H1 (cell line): ENCODE results near the gene SHC1. TPM values are rescaled to one million over a fixed set of nuclear protein-coding genes. Genes with fewer than 3 reads are reported as not detected.
A peak's percentile ranks its signal among the peaks of the same experiment; 100 is the strongest.

ENCODE experiments used
- CTCF ChIA-PET: fragments of 300-600 bp; sonication (Branson Sonifier 250); formaldehyde crosslinking; loops from one replicate; lab custom pipeline; 2021; ENCODE audit not compliant: partially characterized antibody; lab: Charles Lee
- POLR2A ChIA-PET: fragments of 300-600 bp; sonication (Branson Sonifier 250); formaldehyde crosslinking; loops from one replicate; lab custom pipeline; 2021; ENCODE audit warnings: inconsistent platforms; ENCODE audit not compliant: partially characterized antibody; lab: Charles Lee
- DNase-seq, 2 experiments: peaks; one replicate each; pipeline versions ENCODE4 v3.0.0 to v3.0.0-alpha.2; 2010 to 2022; ENCODE audit warnings: low spot score in 2 of 2, low read depth in 1 of 2, mixed read lengths in 1 of 2
- FAIRE-seq: peaks from 2 replicates; lab custom pipeline; 2011; peaks lifted over from hg19 to GRCh38; lab: Jason Lieb, UNC
- H2AFZ ChIP-seq: 2 replicates; pipeline ENCODE4 v1.8.1; 2012; ENCODE audit warnings: low read length, inconsistent platforms
- H2AK5ac ChIP-seq: 2 replicates; pipeline ENCODE4 v1.6.1; 2013; ENCODE audit warnings: low read depth, low read length
- H2BK120ac ChIP-seq: replicated peaks from 2 replicates; pipeline ENCODE3; 2013; ENCODE audit warnings: low read depth, low read length, inconsistent platforms
- H2BK12ac ChIP-seq: 2 replicates; pipeline ENCODE4 v1.6.1; 2013; ENCODE audit warnings: low read depth, low read length
- H2BK15ac ChIP-seq: 2 replicates; pipeline ENCODE4 v1.6.1; 2013; ENCODE audit warnings: low read length
- H2BK20ac ChIP-seq: 2 replicates; pipeline ENCODE4 v1.6.1; 2013; ENCODE audit warnings: low read length
- H2BK5ac ChIP-seq: 2 replicates; pipeline ENCODE4 v1.6.1; 2013; ENCODE audit warnings: low read depth, low read length
- H3K14ac ChIP-seq: 2 replicates; pipeline ENCODE4 v1.6.1; 2013; ENCODE audit warnings: inconsistent platforms; ENCODE audit not compliant: insufficient read length
- H3K18ac ChIP-seq: 2 replicates; pipeline ENCODE4 v1.6.1; 2013; ENCODE audit warnings: low read length; ENCODE audit errors: extremely low read depth
- H3K23ac ChIP-seq: 2 replicates; pipeline ENCODE4 v1.6.1; 2013; ENCODE audit warnings: inconsistent platforms; ENCODE audit not compliant: insufficient read length
- H3K23me2 ChIP-seq: 2 replicates; pipeline ENCODE4 v1.6.1; 2013; ENCODE audit warnings: low read depth, low read length
- H3K27ac ChIP-seq: 2 replicates; pipeline ENCODE4 v1.6.1; 2011; ENCODE audit warnings: low read depth, low read length, inconsistent platforms
- H3K27me3 ChIP-seq, 4 experiments: replicated peaks in 1 of 4; 1 replicate in 1 of 4; 2 replicates in 3 of 4; pipeline versions ENCODE4 v1.6.1 to v1.8.1; 2011 to 2013; ENCODE audit warnings: low read length in 3 of 4, mild to moderate bottlenecking in 3 of 4, inconsistent platforms in 2 of 4, mixed read lengths in 2 of 4, moderate library complexity in 1 of 4; ENCODE audit not compliant: control insufficient read depth in 3 of 4, insufficient read depth in 3 of 4; ENCODE audit errors: extremely low read depth in 1 of 4
- H3K36me3 ChIP-seq, 4 experiments: 2 replicates each; pipeline versions ENCODE4 v1.6.1 to v1.8.1; 2011 to 2013; ENCODE audit warnings: mild to moderate bottlenecking in 4 of 4, low read length in 3 of 4, moderate library complexity in 2 of 4, control low read depth in 1 of 4, inconsistent platforms in 1 of 4; ENCODE audit not compliant: insufficient read depth in 4 of 4, control insufficient read depth in 2 of 4
- H3K4ac ChIP-seq: replicated peaks from 2 replicates; pipeline ENCODE3; 2013; ENCODE audit warnings: low read length, low read depth, mixed read lengths, inconsistent platforms; ENCODE audit not compliant: insufficient read length
- H3K4me1 ChIP-seq, 4 experiments: replicated peaks in 1 of 4; 1 replicate in 1 of 4; 2 replicates in 3 of 4; pipeline versions ENCODE4 v1.6.1 to v1.8.1; 2011 to 2013; ENCODE audit warnings: low read length in 3 of 4, inconsistent platforms in 2 of 4, mixed read lengths in 1 of 4; ENCODE audit not compliant: insufficient read depth in 4 of 4, control insufficient read depth in 3 of 4
- H3K4me2 ChIP-seq, 2 experiments: 2 replicates each; pipeline versions ENCODE4 v1.6.1 to v1.8.1; 2011 to 2013; ENCODE audit warnings: low read depth in 2 of 2, low read length in 2 of 2, control low read depth in 1 of 2, inconsistent platforms in 1 of 2, mild to moderate bottlenecking in 1 of 2; ENCODE audit not compliant: insufficient read depth in 1 of 2
- H3K4me3 ChIP-seq, 4 experiments: fragments of 200-600, 300-600 bp in 1 of 4; sonication (generic), shearing (Covaris generic), sonication (Bioruptor Twin) in 1 of 4; 2 replicates each; pipeline versions ENCODE4 v1.5.1 to v1.8.1; 2011 to 2016; ENCODE audit warnings: low read length in 4 of 4, low read depth in 3 of 4, control low read depth in 2 of 4, inconsistent platforms in 2 of 4, mild to moderate bottlenecking in 2 of 4, mixed read lengths in 1 of 4, moderate library complexity in 1 of 4; ENCODE audit not compliant: insufficient read depth in 2 of 4; ENCODE audit errors: extremely low read depth in 1 of 4
- H3K56ac ChIP-seq: replicated peaks from 2 replicates; pipeline ENCODE3; 2013; ENCODE audit warnings: low read depth, mild to moderate bottlenecking, mixed read lengths, low read length, inconsistent platforms; ENCODE audit not compliant: insufficient read length
- H3K79me1 ChIP-seq: 2 replicates; pipeline ENCODE4 v1.6.1; 2013; ENCODE audit warnings: low read depth, low read length, control low read depth
- H3K79me2 ChIP-seq, 2 experiments: 2 replicates each; pipeline versions ENCODE4 v1.6.1 to v1.8.1; 2012 to 2013; ENCODE audit warnings: low read length in 2 of 2, mild to moderate bottlenecking in 2 of 2, inconsistent platforms in 1 of 2; ENCODE audit not compliant: insufficient read depth in 2 of 2, control insufficient read depth in 1 of 2
- H3K9ac ChIP-seq, 4 experiments: replicated peaks in 1 of 4; 1 replicate in 1 of 4; 2 replicates in 3 of 4; pipeline versions ENCODE4 v1.6.1 to v1.8.1; 2011 to 2013; ENCODE audit warnings: low read depth in 3 of 4, low read length in 3 of 4, control low read depth in 2 of 4, mild to moderate bottlenecking in 2 of 4, moderate library complexity in 2 of 4, inconsistent platforms in 1 of 4; ENCODE audit errors: extremely low read depth in 1 of 4
- H3K9me3 ChIP-seq, 2 experiments: 2 replicates each; pipeline versions ENCODE4 v1.6.1 to v1.8.1; 2012 to 2013; ENCODE audit warnings: mild to moderate bottlenecking in 2 of 2, moderate library complexity in 2 of 2, control low read depth in 1 of 2, inconsistent platforms in 1 of 2, low read depth in 1 of 2, low read length in 1 of 2, mixed read lengths in 1 of 2; ENCODE audit not compliant: insufficient read depth in 2 of 2
- H4K20me1 ChIP-seq, 2 experiments: replicated peaks in 1 of 2; 2 replicates each; pipeline versions ENCODE3 to v1.8.1; 2011 to 2013; ENCODE audit warnings: inconsistent platforms in 2 of 2, low read length in 2 of 2, mild to moderate bottlenecking in 1 of 2; ENCODE audit not compliant: insufficient read depth in 2 of 2, control insufficient read depth in 1 of 2
- H4K5ac ChIP-seq: 2 replicates; pipeline ENCODE4 v1.6.1; 2013; ENCODE audit warnings: low read length, low read depth, mixed read lengths, inconsistent platforms; ENCODE audit not compliant: insufficient read length
- H4K8ac ChIP-seq: 2 replicates; pipeline ENCODE4 v1.8.0; 2013; ENCODE audit warnings: mild to moderate bottlenecking, moderate library complexity, low read length, inconsistent platforms; ENCODE audit not compliant: insufficient read depth; ENCODE audit errors: extremely low read depth
- H4K91ac ChIP-seq: replicated peaks from 2 replicates; pipeline ENCODE3; 2013; ENCODE audit warnings: low read length, mixed read lengths, inconsistent platforms; ENCODE audit not compliant: insufficient read length
- SIN3A ChIP-seq, 2 experiments: IDR thresholded peaks in 1 of 2; conservative IDR thresholded peaks in 1 of 2; 2 replicates each; pipeline ENCODE4 v1.6.1; 2011 to 2012; ENCODE audit warnings: low read length in 2 of 2, improper control_type of control experiment in 1 of 2, low read depth in 1 of 2, mild to moderate bottlenecking in 1 of 2
- SUZ12 ChIP-seq: fragments of 200-600 bp; sonication (generic); IDR thresholded peaks from 2 replicates; pipeline ENCODE4 v1.6.1; 2012; ENCODE audit warnings: mild to moderate bottlenecking, inconsistent platforms, low read length, moderate library complexity, mixed read lengths
- WGBS, 2 experiments: shearing (Covaris generic) in 1 of 2; methylation state at CpG; one replicate each; pipeline versions ENCODE4 v1.1.6 to v1.1.7; 2013 to 2015; ENCODE audit warnings: low lambda C conversion rate in 2 of 2, mixed read lengths in 2 of 2, inconsistent platforms in 1 of 2, low coverage in 1 of 2, missing lambda C conversion rate in 1 of 2; ENCODE audit not compliant: insufficient replicate concordance in 2 of 2, insufficient coverage in 1 of 2, insufficient read length in 1 of 2; ENCODE audit errors: extremely low coverage in 1 of 2, missing lambda C conversion rate in 1 of 2; 5-methylcytosine and 5-hydroxymethylcytosine counted together
- polyA plus RNA-seq, 7 experiments: library from polyadenylated mRNA; depleted of rRNA in 3 of 7; stranded (reverse) in 5 of 7; unstranded in 2 of 7; fragments of >200 nt in 5 of 7; fragments of 200-250 nt in 2 of 7; gene quantifications; 1 replicate in 5 of 7; 2 replicates in 1 of 7; 4 replicates in 1 of 7; pipeline versions ENCODE4 v1.2.1 to v1.2.3, GENCODE V29; 2011 to 2013; ENCODE audit warnings: missing spikeins in 2 of 7, mixed read lengths in 2 of 7
- total RNA-seq: library from RNA; stranded (reverse); fragmentation: NEBNext Ultra II Directional; extraction: Animal tissue kit (Norgen Biotek cat#: 25700); gene quantifications from 2 replicates; pipeline ENCODE4 v1.2.1, GENCODE V29; 2021

SHC1 gene
- total and polyA plus RNA-seq, 2 of the 8 experiments (the other 6 are each of a cell fraction or from before 2014, with no cell fraction given), result 177 to 212 TPM

DNA sequence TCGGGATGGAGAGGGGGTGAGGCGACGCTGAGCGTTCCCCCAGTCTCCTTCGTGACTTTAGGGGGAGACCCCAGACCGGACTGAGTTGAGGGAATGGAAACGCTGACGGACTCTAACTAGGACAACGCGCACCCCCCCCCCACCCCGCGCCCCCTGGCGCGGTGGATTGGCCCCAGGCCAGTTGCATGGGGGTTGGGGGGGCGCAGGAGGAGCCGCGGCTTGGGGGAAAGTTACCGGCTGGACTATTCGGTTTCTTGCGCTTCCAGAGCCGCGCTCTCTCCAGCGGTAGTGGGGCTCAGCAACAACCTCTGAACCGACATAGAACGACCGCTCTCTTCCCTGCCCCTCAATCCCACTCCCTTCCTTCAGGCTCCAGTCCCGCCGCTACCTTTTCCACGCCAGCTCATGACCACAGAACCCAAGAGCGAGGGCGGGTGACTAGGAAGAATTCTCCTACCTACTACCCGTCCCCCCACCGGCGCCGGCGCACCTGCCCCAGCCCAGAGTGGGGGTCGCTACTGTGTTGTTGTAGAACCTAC is 32.7 kb upstream of the SHC1 start:
- no peak overlapping the region for H2AFZ ChIP-seq
- POLR2A ChIA-PET, result interaction anchor here (0.9 to 42.8 kb wide), 7 partner anchors 10 to 126 kb away, joined by 3 to 702 read pairs (median 4); partner anchors contain the start of genes CKS1B, FLAD1, LENEP and PBXIP1

More for the DNA sequence above, 32.7 kb upstream of the SHC1 start:
- H3K23me2 ChIP-seq, result peaks cover 18% of the 10 kb centered on the region; the same call in 1 of the 2 replicates
- peak overlapping the region; percentile 62 for H3K56ac ChIP-seq
- peak overlapping the region; percentile 92; the same call in 1 of the 2 replicates for H2BK5ac ChIP-seq
- peak overlapping the region; percentile 87 to 99 (median 90) for H3K4me3 ChIP-seq
- H3K79me1 ChIP-seq, result peaks cover 13% of the 10 kb centered on the region
- H4K20me1 ChIP-seq, result peaks cover 0 to 17% of the 10 kb centered on the region in 2 experiments
- peak overlapping the region; percentile 98; the same call in 1 of the 2 replicates for H2BK20ac ChIP-seq
- TF ChIP-seq SUZ12, result no peak
- peak in 1 of 2 experiments; percentile 54; a peak in 1 of 4 replicates for TF ChIP-seq SIN3A (conservative IDR thresholded peaks at IDR 0.05 in 1 of 2, IDR thresholded peaks at IDR 0.05 in 1 of 2; ENCODE audit: low read depth in 1 of 2, low read length in 2 of 2)
- peak overlapping the region; percentile 83 for H4K5ac ChIP-seq
- WGBS, 2 experiments, result 0% methylated on average over 20 of the region's 37 CpGs; no CpG with 5 or more reads in 1 of the 2 experiments
- peak overlapping the region; percentile 32 for H3K4ac ChIP-seq
- H4K8ac ChIP-seq, result no peak overlapping the region; the same call in 1 of the 2 replicates
- peak overlapping the region; percentile 94 for H4K91ac ChIP-seq
- no peak overlapping the region for H2BK120ac ChIP-seq
- no peaks in the 10 kb centered on the region for H3K27me3 ChIP-seq
- peak overlapping the region; percentile 48; the same call in 1 of the 2 replicates for H3K27ac ChIP-seq
- no peaks in the 10 kb centered on the region for H3K9me3 ChIP-seq
- no peak for FAIRE-seq
- H3K4me1 ChIP-seq, result peaks cover 6 to 25% (median 18%) of the 10 kb centered on the region in 4 experiments
- CTCF ChIA-PET, result interaction anchor here (1.0 to 14.0 kb wide), 9 partner anchors 9 to 204 kb away, joined by 3 to 258 read pairs (median 4); partner anchors contain the start of genes EFNA4, FLAD1 and LENEP
- H2BK15ac ChIP-seq, result no peak overlapping the region
- H3K4me2 ChIP-seq, result peak overlapping the region; percentile 79 to 93
- DNase-seq, result no peak
- peaks cover 0 to 50% of the 10 kb centered on the region in 2 experiments; a peak in 3 of 4 replicates for H3K79me2 ChIP-seq
- H3K9ac ChIP-seq, result peak overlapping the region in 3 of 4 experiments; percentile 40 to 47 (median 45); a peak in 5 of 7 replicates
- H3K36me3 ChIP-seq, result peaks cover 0 to 2% (median 0%) of the 10 kb centered on the region in 4 experiments; a peak in 2 of 8 replicates
- peak overlapping the region; percentile 93 for H3K18ac ChIP-seq
- no peak overlapping the region for H3K23ac ChIP-seq
- peak overlapping the region; percentile 11 for H3K14ac ChIP-seq
- H2BK12ac ChIP-seq, result peak overlapping the region; percentile 80; the same call in 1 of the 2 replicates
- H2AK5ac ChIP-seq, result no peak overlapping the region
